GM12892 (cell line): Measurements from ENCODE around the gene NUDT12.

Source experiments
- POLR2A ChIP-seq: IDR thresholded peaks from 2 replicates; pipeline ENCODE4 v1.6.1; 2011; ENCODE audit warnings: low read depth, low read length, control low read depth
- TAF1 ChIP-seq: IDR thresholded peaks from 2 replicates; pipeline ENCODE4 v1.6.1; 2011; ENCODE audit warnings: low read depth, mild to moderate bottlenecking, control low read depth, low read length, borderline replicate concordance

GRCh38 chr5:103513701-103514100 is 48.9 kb downstream of the NUDT12 start:
- no peak for TF ChIP-seq POLR2A
- TF ChIP-seq TAF1 = no peak
